ENCODE measurements around the gene ALG12.

GRCh38 chr22:49921508-49922278, 3.5 kb upstream of the ALG12 start:
- TF ChIP-seq EZH2 (IDR thresholded peaks at IDR 0.05; ENCODE audit: borderline replicate concordance, insufficient read depth, low read depth, low read length, poor library complexity, severe bottlenecking) (no peak), CTCF (IDR thresholded peaks at IDR 0.05) (no peak)

Measured in B cell (primary cell).